ENCODE measurements around the gene TET2.
"Not testable (repeated sequence)": the region's sequence is repeated elsewhere in the genome, so short reads cannot be mapped to it uniquely, and the experiment has no call there.

The TET2 gene

DNA sequence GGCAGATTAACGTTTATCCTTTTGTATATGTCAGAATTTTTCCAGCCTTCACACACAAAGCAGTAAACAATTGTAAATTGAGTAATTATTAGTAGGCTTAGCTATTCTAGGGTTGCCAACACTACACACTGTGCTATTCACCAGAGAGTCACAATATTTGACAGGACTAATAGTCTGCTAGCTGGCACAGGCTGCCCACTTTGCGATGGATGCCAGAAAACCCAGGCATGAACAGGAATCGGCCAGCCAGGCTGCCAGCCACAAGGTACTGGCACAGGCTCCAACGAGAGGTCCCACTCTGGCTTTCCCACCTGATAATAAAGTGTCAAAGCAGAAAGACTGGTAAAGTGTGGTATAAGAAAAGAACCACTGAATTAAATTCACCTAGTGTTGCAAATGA, 94.8 kb downstream of the TET2 start:
- no peak for FAIRE-seq

DNA sequence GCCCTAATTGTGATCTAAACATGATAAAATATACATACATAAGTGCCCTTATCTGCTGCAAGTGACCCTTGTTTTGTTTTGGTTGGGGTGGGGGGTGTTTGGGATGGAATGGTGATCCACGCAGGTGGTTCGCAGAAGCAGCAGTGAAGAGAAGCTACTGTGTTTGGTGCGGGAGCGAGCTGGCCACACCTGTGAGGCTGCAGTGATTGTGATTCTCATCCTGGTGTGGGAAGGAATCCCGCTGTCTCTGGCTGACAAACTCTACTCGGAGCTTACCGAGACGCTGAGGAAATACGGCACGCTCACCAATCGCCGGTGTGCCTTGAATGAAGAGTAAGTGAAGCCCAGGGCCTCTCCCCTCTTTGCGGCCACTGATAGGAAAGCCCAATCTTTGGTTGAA, 96.8 kb downstream of the TET2 start:
- no peak for FAIRE-seq

GRCh38 chr4:105246712-105247111, 100.0 kb downstream of the TET2 start:
- no peak for FAIRE-seq

- FAIRE-seq, result no peak
Measured at GRCh38 chr4:105248613-105249012, 101.9 kb downstream of the TET2 start.

- no peak for FAIRE-seq
Measured at GRCh38 chr4:105257817-105258495, 111.3 kb downstream of the TET2 start.

GRCh38 chr4:105265689-105266088, 119.0 kb downstream of the TET2 start:
- no peak for FAIRE-seq

DNA sequence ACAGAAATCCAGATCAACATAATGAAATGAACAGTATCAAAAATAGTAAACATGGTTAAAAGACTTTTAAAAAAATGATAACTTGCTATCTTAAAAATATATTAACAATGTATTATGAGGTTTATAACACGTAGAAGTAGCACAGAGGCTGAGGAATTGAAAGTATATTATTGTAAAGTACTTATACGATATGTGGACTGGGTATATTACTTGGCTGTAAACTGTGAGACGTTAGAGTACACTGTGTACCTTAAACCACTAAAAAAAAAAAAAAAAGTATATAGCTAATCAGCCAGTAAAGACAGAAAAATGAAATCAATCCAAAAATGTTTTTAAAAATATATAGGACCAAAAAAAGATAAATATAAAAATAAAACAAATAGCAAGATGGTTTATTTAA, 120.6 kb downstream of the TET2 start:
- FAIRE-seq, result no peak

- no peak for FAIRE-seq
Measured at GRCh38 chr4:105272002-105272401, 125.3 kb downstream of the TET2 start.

DNA sequence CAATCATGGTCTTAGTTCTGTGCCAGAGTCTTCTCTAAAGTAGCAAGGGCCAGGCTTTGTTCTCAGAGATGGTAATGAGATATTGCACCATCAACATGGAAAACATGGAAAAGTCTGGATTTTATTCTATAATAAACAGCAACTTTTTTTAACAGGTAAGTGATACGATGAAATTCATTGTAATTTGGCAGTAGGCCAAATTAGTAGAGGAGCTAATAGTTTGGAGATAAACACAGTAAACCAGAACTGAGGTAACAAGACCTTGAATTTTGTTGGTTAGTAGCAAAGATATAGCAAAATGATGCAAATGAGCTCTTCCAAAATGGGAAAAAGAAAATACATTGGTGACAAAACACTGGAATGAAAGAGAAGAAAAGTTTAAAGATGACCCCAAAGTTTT, 126.6 kb downstream of the TET2 start:
- no peak for FAIRE-seq

- FAIRE-seq, result no peak
Measured at GRCh38 chr4:105274090-105274489, 127.4 kb downstream of the TET2 start.

DNA sequence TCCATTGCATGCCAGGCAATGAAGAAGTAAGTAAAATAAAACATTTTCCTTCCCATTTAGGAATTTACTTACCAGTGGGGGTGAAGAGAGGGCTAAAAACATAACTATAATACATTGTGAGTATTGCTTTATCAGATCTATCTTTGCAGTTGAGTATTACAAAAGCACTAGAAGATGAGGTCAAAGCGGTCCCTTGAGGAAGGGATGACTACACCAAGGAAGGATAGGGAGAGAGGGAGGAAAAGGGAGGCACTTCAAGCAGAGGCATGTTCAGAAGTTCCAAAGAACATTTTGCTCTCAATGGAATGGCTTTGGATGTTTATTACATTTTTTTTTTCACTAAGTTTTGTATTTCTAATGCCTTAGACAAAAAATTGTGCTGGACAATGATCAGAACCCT, 127.8 kb downstream of the TET2 start:
- no peak for FAIRE-seq

- no peak for FAIRE-seq
Measured at GRCh38 chr4:105276361-105277104, 129.9 kb downstream of the TET2 start.

- no peak for FAIRE-seq
Measured at GRCh38 chr4:105277702-105278101, 131.0 kb downstream of the TET2 start.

GRCh38 chr4:105279314-105279713, 132.6 kb downstream of the TET2 start:
- FAIRE-seq, result no peak

DNA sequence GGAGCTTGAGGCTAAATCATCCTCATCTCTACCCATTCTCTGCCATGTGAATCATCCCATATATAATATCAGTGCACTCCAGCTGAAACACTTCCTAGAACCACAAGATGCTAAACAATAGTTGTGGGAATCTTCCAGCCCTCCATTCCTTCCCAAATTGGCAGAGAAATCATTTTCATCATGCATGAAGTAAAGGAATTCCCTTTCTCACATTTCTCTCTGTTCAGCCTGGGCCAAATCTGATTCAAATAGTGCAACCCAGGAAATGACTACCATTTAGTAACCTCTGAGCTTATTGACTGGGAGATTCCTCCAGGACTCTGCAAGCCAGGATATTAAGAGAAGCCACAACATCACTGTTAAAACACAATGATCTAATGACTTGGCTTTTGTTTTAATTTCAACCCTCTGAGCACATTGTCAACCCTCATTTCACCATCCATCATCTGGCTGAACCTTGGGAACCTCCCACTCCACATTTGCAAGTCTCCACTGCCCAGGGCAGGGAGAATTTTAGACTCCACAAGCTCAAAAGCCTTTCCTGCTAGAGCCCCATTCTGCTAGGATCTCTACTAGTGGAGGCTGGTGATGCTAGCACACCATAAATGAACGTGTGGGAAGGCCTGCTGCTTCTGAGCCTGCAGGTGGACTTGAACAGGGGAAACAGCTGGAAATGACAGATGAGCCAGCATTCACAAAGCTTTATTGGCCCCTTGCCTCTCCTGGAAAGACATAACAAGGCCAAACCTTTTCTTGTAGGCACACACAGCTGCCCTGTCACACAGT, 133.9 kb downstream of the TET2 start:
- FAIRE-seq, result no peak

DNA sequence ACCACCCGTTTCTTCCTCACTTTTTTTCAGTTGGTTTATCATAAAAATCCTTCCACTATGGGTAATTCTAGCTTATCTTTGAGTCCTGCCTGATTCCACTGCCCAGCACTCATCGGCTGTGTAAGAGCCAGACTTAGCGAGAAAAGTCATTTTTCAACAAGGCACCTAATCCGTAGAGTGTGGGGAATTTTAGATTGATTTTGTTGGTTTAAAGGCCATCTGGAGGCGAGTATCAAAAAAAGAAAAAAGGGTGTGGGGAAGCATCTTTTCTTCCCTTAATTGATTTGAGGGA, 134.4 kb downstream of the TET2 start:
- FAIRE-seq, result no peak

DNA sequence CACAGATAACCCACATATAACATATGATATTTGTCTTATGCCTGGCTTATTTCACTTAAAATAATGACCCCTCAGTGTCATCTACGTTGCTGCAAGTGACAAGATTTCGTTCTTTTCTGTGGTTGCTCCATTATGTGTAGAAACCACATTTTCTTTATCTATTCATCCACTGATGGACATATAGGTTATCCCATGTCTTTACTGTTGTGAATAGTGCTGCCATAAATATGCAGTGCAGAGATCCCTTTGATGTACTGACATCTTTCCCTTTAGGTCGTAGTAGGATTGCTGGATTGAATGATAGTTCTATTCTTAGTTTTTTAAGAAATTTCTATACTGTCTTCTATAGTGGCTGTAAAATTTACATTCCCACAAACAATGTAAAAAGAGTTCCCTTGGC, 135.8 kb downstream of the TET2 start:
- FAIRE-seq, result no peak

DNA sequence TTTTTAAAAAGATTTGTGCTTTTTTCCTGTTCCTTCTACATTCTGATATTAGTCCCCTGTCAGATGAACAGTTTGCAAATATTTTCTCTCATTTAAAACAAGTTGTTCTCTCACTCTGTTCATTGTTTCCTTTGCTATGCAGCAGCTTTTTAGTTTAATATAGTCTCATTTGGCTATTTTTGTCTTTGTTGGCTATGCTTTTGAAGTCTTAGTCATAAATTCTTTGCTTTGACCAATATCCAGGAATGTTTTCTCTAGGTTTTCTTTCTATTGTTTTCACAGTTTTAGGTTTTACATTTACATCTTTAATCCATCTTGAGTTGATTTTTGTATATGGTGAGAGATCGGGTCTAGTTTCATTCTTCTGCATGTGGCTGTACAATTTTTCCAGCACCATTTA, 136.8 kb downstream of the TET2 start:
- FAIRE-seq, result no peak

- no peak for FAIRE-seq
Measured at GRCh38 chr4:105288121-105288520, 141.4 kb downstream of the TET2 start.

- no peak for FAIRE-seq
Measured at GRCh38 chr4:105291925-105292324, 145.2 kb downstream of the TET2 start.

DNA sequence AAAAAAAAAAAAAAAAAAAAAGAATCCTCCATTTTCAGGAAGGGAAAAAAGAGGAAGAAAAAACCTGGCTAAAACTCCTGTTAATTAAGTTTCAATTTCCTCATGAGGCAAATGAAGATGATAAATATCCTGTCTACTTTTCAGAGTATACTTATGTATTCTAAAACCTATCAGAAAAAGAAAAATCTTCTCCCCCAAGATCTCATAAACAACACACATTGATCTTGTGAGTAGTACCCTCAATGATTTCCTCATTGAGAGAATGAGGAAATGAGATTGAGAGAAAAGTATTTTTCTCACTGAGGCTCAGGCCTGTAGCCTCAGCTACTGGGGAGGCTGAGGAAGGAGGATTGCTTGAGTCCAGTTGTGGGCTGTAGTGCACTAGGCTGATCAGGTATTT, 146.7 kb downstream of the TET2 start:
- FAIRE-seq, result no peak

DNA sequence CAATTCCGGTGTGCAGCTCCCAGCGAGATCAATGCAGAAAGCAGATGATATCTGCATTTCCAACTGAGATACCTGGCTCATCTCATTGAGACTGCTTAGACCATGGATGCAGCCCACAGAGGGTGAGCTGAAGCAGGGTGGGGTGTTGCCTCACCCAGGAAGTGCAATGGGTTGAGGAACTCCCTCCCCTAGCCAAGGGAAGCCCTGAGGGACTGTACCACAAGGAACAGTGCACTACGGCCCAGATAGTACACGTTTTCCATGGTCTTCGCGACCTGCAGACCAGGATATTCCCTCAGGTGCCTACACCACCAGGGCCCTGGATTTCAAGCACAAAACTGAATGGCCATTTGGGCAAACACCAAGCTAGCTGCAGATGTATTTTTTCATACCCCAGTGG, 150.0 kb downstream of the TET2 start:
- FAIRE-seq, result no peak

GRCh38 chr4:105299027-105299426, 152.4 kb downstream of the TET2 start:
- not testable (repeated sequence) for FAIRE-seq

DNA sequence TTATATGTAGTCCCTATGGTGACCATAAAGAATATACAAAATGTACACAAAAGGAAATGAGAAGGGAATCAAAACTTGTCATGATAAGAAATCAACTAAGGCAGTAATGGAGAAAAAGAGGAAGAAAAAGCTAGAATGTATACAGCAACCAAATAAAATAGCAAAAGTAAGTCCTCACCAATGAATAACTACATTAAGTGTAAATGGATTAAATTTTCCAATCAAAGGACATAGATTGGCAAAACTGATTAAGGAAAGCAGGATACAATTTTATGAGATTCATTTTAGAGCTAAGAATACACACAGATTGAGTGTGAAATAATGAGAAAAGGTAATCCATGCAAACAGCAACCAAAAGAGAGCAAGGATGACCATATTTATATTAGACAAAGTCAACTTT, 157.4 kb downstream of the TET2 start:
- no peak for FAIRE-seq

Data from colon (tissue), 2 donors.